ENCODE measurements around the gene DPYSL4.
A peak's percentile ranks its signal among the peaks of the same experiment; 100 is the strongest.

The DPYSL4 gene

DNA sequence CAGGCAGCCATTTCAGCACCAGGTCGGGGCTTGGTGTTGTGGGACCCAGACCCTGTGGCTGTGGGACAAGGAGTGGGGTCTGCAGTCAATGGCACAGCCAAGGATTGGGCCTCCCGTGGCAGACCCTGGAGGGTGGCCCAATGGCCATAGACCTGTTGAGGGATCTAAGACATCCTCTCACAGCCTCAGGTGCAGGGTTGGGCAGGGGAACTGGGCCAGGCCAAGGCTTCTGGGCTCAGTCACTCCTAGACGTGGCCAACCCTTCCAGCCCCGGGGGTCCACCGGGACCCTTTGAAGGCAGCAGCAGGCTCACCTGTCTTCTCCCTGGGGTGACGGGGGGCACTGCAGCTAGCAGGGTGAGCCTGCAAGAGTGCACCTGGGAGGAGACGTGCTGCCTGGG lies 45.7 kb upstream of the DPYSL4 start:
- no peak overlapping the region for H3K4me3 ChIP-seq (ENCODE audit: low read depth, low read length)
- TF ChIP-seq, protein P1, sequence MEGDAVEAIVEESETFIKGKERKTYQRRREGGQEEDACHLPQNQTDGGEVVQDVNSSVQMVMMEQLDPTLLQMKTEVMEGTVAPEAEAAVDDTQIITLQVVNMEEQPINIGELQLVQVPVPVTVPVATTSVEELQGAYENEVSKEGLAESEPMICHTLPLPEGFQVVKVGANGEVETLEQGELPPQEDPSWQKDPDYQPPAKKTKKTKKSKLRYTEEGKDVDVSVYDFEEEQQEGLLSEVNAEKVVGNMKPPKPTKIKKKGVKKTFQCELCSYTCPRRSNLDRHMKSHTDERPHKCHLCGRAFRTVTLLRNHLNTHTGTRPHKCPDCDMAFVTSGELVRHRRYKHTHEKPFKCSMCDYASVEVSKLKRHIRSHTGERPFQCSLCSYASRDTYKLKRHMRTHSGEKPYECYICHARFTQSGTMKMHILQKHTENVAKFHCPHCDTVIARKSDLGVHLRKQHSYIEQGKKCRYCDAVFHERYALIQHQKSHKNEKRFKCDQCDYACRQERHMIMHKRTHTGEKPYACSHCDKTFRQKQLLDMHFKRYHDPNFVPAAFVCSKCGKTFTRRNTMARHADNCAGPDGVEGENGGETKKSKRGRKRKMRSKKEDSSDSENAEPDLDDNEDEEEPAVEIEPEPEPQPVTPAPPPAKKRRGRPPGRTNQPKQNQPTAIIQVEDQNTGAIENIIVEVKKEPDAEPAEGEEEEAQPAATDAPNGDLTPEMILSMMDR (IDR thresholded peaks at IDR 0.05; ENCODE audit: borderline replicate concordance, insufficient read depth, low read depth, low read length): no peak

DNA sequence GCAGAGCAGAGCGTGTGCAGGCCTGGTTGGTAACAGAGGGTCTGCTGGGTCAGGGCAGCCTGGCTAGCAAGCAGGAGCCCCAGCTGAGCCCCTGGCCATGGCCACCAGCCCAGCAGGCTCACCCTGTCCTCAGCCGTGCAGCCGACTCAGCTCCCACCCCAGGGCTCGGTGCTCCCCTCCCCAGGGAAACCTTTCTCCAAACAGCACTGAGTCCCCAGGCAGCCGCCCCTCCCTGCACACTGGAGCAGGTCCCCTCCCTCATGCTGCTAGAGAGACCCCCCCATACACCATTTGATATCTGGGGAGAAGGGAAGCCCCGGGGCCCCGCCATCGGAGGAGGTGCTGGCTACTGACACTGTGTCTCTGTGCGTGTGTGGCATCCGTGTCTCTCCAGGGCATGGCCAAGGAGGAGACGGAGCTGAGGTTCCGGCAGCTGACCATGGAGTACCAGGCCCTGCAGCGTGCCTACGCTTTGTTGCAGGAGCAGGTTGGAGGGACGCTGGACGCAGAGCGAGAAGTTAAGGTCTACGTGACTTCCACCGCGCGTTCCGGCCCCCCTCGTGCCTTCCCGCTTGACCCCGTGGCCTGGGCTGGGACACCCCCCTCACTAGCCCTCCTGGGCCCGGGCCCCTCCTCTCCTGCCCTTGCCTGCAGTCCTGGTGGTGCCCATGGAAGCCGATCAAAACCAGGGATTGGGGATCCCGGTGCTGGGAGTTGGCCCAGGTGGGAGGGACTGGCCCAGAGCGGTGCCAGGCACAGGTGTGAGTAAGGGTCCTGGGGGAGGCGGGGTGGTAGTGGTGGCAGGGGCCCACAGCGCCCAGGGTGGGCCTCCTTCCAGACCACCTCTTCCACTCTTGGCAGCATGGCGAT lies 45.0 kb upstream of the DPYSL4 start:
- no peak overlapping the region for H3K4me3 ChIP-seq (ENCODE audit: low read depth, low read length)
- TF ChIP-seq, protein P1 (IDR thresholded peaks at IDR 0.05; ENCODE audit: borderline replicate concordance, insufficient read depth, low read depth, low read length): no peak

DNA sequence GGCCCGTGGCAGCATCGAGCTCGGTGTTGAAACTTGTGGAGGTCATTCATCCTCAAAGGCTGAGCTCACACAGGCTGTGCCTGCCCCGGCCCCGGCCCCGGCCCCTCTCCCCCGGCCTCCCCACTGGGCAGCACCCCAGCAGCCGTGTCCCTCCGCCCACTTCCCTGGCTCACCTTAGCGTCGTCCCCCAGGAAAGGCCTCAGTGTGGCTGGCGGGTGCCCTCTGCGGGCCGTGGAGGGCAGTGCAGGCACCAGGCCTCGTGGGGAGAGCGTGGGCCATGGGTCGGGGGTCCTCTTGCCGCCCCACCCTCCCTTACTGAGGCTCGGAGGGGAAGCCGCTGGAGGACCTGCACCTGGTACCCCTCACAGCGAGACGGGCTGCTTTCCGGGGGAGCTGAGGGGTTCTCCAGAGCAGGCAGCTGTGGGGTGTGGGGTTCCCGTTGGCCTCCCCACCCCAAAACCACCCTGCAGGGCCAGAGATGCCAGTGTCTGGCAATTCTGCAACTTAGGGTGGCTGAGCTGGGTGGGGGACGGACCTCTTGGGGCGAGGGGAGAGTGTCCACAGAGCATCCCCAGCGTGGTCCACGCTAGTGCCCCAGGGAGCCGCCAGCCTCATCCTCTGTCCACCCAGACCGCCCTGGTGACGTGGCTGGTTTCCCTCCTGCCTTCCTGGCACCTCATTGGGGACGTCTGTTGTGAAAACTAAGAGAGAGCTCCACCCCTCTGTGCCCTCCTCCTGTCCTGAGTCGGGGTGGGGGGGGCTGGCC lies 44.2 kb upstream of the DPYSL4 start:
- TF ChIP-seq, protein P1 (IDR thresholded peaks at IDR 0.05; ENCODE audit: borderline replicate concordance, insufficient read depth, low read depth, low read length): peak; percentile 89
- H3K4me3 ChIP-seq (ENCODE audit: low read depth, low read length): no peak overlapping the region

DNA sequence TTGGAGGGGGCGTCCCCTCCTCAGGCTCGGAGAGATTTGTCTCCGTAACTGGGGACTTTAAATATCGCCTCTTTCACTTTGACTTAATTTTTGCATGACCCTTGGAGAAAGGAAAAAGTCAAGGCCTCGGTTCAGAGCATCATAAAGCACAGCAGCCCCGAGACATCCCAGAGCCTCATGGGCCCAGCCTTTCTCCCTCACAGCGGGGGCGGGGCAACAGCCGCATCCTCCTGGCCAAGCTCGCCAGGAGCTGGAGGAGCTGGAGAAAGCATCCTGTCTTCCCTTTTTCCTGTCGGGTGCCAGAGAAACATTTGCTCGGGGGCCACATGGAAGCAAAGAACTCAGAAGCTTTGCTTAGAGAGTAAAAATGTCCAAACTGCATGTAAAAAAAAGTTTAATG lies 43.6 kb upstream of the DPYSL4 start:
- TF ChIP-seq, protein P1 (IDR thresholded peaks at IDR 0.05; ENCODE audit: borderline replicate concordance, insufficient read depth, low read depth, low read length): no peak
- H3K4me3 ChIP-seq (ENCODE audit: low read depth, low read length): no peak overlapping the region

DNA sequence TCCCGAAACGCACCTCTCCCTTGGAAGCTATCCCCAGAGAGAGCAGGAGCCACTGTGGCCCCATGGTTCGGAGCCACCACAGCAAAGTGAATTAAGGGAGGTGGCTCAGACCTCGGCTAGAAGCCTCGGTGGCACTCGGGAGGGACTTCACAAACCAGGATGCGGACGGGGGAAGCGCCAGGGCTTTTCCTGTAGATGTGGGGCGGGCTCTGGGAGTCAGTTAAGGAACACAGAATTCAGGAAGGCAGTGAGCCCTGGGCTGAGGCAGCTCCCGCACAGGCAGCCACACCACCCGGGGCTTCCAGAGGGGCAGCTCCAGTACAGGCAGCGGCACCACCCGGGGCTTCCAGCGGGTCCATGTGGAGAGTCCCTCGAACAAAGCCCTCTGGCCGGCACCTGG lies 42.7 kb upstream of the DPYSL4 start:
- no peak overlapping the region for H3K4me3 ChIP-seq (ENCODE audit: low read depth, low read length)
- TF ChIP-seq, protein P1 (IDR thresholded peaks at IDR 0.05; ENCODE audit: borderline replicate concordance, insufficient read depth, low read depth, low read length): no peak

DNA sequence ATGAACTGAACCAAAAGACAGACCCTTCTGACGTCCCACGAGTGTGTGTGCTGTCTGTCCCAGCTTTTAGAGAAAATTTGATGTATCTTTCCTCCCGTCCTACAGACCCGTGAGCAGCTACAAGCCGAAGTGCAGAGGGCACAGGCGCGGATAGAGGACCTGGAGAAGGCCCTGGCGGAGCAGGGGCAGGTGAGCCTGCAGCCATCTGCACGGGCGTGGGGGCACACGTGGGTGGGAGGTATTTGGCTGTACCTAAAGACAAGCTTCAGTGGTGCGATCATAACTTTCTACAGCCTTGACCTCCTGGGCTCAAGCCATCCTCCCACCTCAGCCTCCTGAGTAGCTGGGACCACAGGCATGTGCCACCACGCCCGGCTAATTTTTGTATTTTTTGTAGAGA lies 41.7 kb upstream of the DPYSL4 start:
- TF ChIP-seq, protein P1 (IDR thresholded peaks at IDR 0.05; ENCODE audit: borderline replicate concordance, insufficient read depth, low read depth, low read length): no peak
- H3K4me3 ChIP-seq (ENCODE audit: low read depth, low read length): no peak overlapping the region

Data from GM12875 (cell line).